WTC11 (cell line): ENCODE measurements around the gene EIF1AY. TPM values are rescaled to one million over a fixed set of nuclear protein-coding genes. Genes with fewer than 3 reads are reported as not detected.

Experiments
- ATAC-seq: fragments of 200-7000 bp; cut with Tn5 transposase; 2 replicates; pipeline ENCODE4 v1.10.0; 2021; ENCODE audit warnings: mild to moderate bottlenecking, moderate library complexity
- CTCF ChIA-PET: fragments of 300-600 bp; sonication (Branson Sonifier 250); formaldehyde crosslinking; loops from one replicate; lab custom pipeline; 2021; ENCODE audit warnings: antibody characterized with exemption; lab: Charles Lee
- POLR2A ChIA-PET: fragments of 350-600 bp; sonication (Branson Sonifier 250); formaldehyde crosslinking; loops from one replicate; lab custom pipeline; 2021; ENCODE audit warnings: antibody characterized with exemption; lab: Charles Lee
- DNase-seq: peaks from one replicate; pipeline ENCODE4 v3.0.0; 2021; ENCODE audit warnings: low spot score
- H3K27ac Mint-ChIP-seq: 2 replicates; pipeline ENCODE4 v1.8.0; 2021; ENCODE audit warnings: mixed read lengths
- H3K27me3 Mint-ChIP-seq: 2 replicates; pipeline ENCODE4 v1.8.0; 2021; ENCODE audit warnings: low read depth, mild to moderate bottlenecking, moderate library complexity, mixed read lengths
- H3K36me3 Mint-ChIP-seq: 2 replicates; pipeline ENCODE4 v1.8.0; 2021; ENCODE audit warnings: mixed read lengths
- H3K4me1 Mint-ChIP-seq: 2 replicates; pipeline ENCODE4 v1.8.0; 2022; ENCODE audit warnings: mixed read lengths
- H3K4me3 Mint-ChIP-seq: 2 replicates; pipeline ENCODE4 v1.8.0; 2021; ENCODE audit warnings: mild to moderate bottlenecking, moderate library complexity, mixed read lengths
- H3K9me3 Mint-ChIP-seq: 2 replicates; pipeline ENCODE4 v1.8.0; 2021; ENCODE audit warnings: mixed read lengths
- AFF4 ChIP-seq: sonication (generic); formaldehyde crosslinking; IDR thresholded peaks from 2 replicates; pipeline ENCODE4 v1.8.1; 2023; ENCODE audit warnings: mild to moderate bottlenecking, missing genetic modification reagents, borderline replicate concordance
- ARID4B ChIP-seq: sonication (generic); formaldehyde crosslinking; IDR thresholded peaks from 2 replicates; pipeline ENCODE4 v1.8.0; 2023; ENCODE audit warnings: missing genetic modification reagents, mild to moderate bottlenecking, borderline replicate concordance
- CBFB ChIP-seq: sonication (generic); formaldehyde crosslinking; IDR thresholded peaks from 2 replicates; pipeline ENCODE4 v1.8.1; 2022; ENCODE audit warnings: mild to moderate bottlenecking, low read depth, missing genetic modification reagents
- CREM ChIP-seq: sonication (generic); formaldehyde crosslinking; IDR thresholded peaks from 2 replicates; pipeline ENCODE4 v1.8.1; 2022; ENCODE audit warnings: mild to moderate bottlenecking, missing genetic modification reagents, moderate library complexity
- CTCF ChIP-seq: fragments of 200-600 bp; IDR thresholded peaks from 2 replicates; pipeline ENCODE4 v1.8.0; 2022; ENCODE audit warnings: antibody characterized with exemption
- GTF2I ChIP-seq: fragments of 250-450 bp; sonication (Bioruptor Pico); conservative IDR thresholded peaks from 2 replicates; pipeline ENCODE4 v1.4.0; 2021; ENCODE audit warnings: mild to moderate bottlenecking
- MAX ChIP-seq: sonication (generic); formaldehyde crosslinking; IDR thresholded peaks from 2 replicates; pipeline ENCODE4 v1.8.0; 2022; ENCODE audit warnings: mild to moderate bottlenecking, missing genetic modification reagents
- MXD4 ChIP-seq: fragments of 250-450 bp; sonication (Bioruptor Pico); IDR thresholded peaks from 2 replicates; pipeline ENCODE4 v1.8.0; 2021; ENCODE audit warnings: mild to moderate bottlenecking, moderate library complexity, borderline replicate concordance
- OVOL2 ChIP-seq: fragments of 250-450 bp; sonication (Bioruptor Pico); IDR thresholded peaks from 2 replicates; pipeline ENCODE4 v1.9.0; 2021; ENCODE audit warnings: mild to moderate bottlenecking, borderline replicate concordance
- PRDM15 ChIP-seq: sonication (generic); formaldehyde crosslinking; IDR thresholded peaks from 2 replicates; pipeline ENCODE4 v1.8.0; 2022; ENCODE audit warnings: missing genetic modification reagents
- SMAD3 ChIP-seq: sonication (generic); formaldehyde crosslinking; IDR thresholded peaks from 2 replicates; pipeline ENCODE4 v1.8.0; 2022; ENCODE audit warnings: missing genetic modification reagents, mild to moderate bottlenecking, borderline replicate concordance
- SOX15 ChIP-seq: fragments of 250-450 bp; sonication (Bioruptor Pico); IDR thresholded peaks from 2 replicates; pipeline ENCODE4 v1.9.0; 2021; ENCODE audit warnings: mild to moderate bottlenecking
- STAT6 ChIP-seq: sonication (generic); formaldehyde crosslinking; conservative IDR thresholded peaks from 2 replicates; pipeline ENCODE4 v1.8.1; 2023; ENCODE audit warnings: mild to moderate bottlenecking, low read depth, missing genetic modification reagents, moderate library complexity
- TEAD4 ChIP-seq: sonication (generic); formaldehyde crosslinking; IDR thresholded peaks from 2 replicates; pipeline ENCODE4 v1.8.0; 2022; ENCODE audit warnings: mild to moderate bottlenecking, missing genetic modification reagents
- ZNF121 ChIP-seq: sonication (generic); formaldehyde crosslinking; IDR thresholded peaks from 2 replicates; pipeline ENCODE4 v1.8.0; 2023; ENCODE audit warnings: missing genetic modification reagents
- ZNF671 ChIP-seq: fragments of 250-450 bp; sonication (Bioruptor Pico); IDR thresholded peaks from 2 replicates; pipeline ENCODE4 v1.8.0; 2021; ENCODE audit warnings: mild to moderate bottlenecking
- total RNA-seq: library from RNA; stranded (reverse); gene quantifications from 3 replicates; pipeline ENCODE4 v1.2.3, GENCODE V29; 2021

Gene EIF1AY
- total RNA-seq, 1 experiment from 2014 or later = 25.2 TPM

- TF ChIP-seq ARID4B (CRISPR knock-in tag) = no peak
These were observed 16.9 kb upstream of the EIF1AY start (continued) for GRCh38 chrY:20558677-20559076.

GRCh38 chrY:20559873-20560512, 15.6 kb upstream of the EIF1AY start:
- TF ChIP-seq CREM = no peak
- POLR2A ChIA-PET = no interaction called here
- CTCF ChIA-PET = no interaction called here
- DNase-seq (no peak), ATAC-seq (no peak)
- Mint-ChIP-seq H3K36me3 (0 out of 2 replicates have a peak, but pooled peaks cover 1% of the 10 kb centered on the region), H3K27me3 (peaks cover 3% of the 10 kb centered on the region; the same call in 1 of the 2 replicates), H3K4me3 (no peak overlapping the region), H3K9me3 (peaks cover 14% of the 10 kb centered on the region; the same call in 1 of the 2 replicates), H3K4me1 (no peaks in the 10 kb centered on the region), H3K27ac (no peak overlapping the region)

- H3K4me3 Mint-ChIP-seq = no peak overlapping the region
- no peak for ATAC-seq
- ChIA-PET POLR2A (no interaction called here), CTCF (no interaction called here)
- peaks cover 11% of the 10 kb centered on the region; the same call in 1 of the 2 replicates for H3K36me3 Mint-ChIP-seq
- peaks cover 2% of the 10 kb centered on the region; the same call in 1 of the 2 replicates for H3K27me3 Mint-ChIP-seq
- DNase-seq = no peak
- no peak overlapping the region for H3K27ac Mint-ChIP-seq
- peaks cover 24% of the 10 kb centered on the region for H3K9me3 Mint-ChIP-seq
- H3K4me1 Mint-ChIP-seq = no peaks in the 10 kb centered on the region
- no peak for TF ChIP-seq ZNF121 (CRISPR knock-in tag)
- TF ChIP-seq MXD4 (CRISPR knock-in tag) = no peak
- no peak for TF ChIP-seq STAT6 (CRISPR knock-in tag)
- TF ChIP-seq CBFB (CRISPR knock-in tag) = no peak
- TF ChIP-seq SOX15 (CRISPR knock-in tag) = no peak
- TF ChIP-seq AFF4 (CRISPR knock-in tag) = no peak
- no peak for TF ChIP-seq GTF2I
- TF ChIP-seq SMAD3 (CRISPR knock-in tag) = no peak
- TF ChIP-seq PRDM15 (CRISPR knock-in tag) = no peak
- TF ChIP-seq ZNF671 (CRISPR knock-in tag) = no peak
- TF ChIP-seq OVOL2 (CRISPR knock-in tag) = no peak
- no peak for TF ChIP-seq CTCF
- no peak for TF ChIP-seq TEAD4 (CRISPR knock-in tag)
- no peak for TF ChIP-seq MAX (CRISPR knock-in tag)
These were observed 4.3 kb upstream of the EIF1AY start for GRCh38 chrY:20571306-20571705.
